BLaER1 (cell line): ENCODE measurements around the gene AHNAK.
A peak's percentile ranks its signal among the peaks of the same experiment; 100 is the strongest.

Experiments used
- H3K27ac ChIP-seq: shearing (Covaris generic); formaldehyde crosslinking; 2 replicates; pipeline ENCODE4 v1.8.1; 2022
- H3K27me3 ChIP-seq: shearing (Covaris generic); formaldehyde crosslinking; 2 replicates; pipeline ENCODE4 v1.8.1; 2022
- H3K36me3 ChIP-seq: shearing (Covaris generic); formaldehyde crosslinking; 2 replicates; pipeline ENCODE4 v1.8.1; 2022
- H3K4me1 ChIP-seq: shearing (Covaris generic); formaldehyde crosslinking; 2 replicates; pipeline ENCODE4 v1.8.1; 2022
- H3K4me2 ChIP-seq: shearing (Covaris generic); formaldehyde crosslinking; 2 replicates; pipeline ENCODE4 v1.8.1; 2022
- H3K4me3 ChIP-seq: shearing (Covaris generic); formaldehyde crosslinking; 2 replicates; pipeline ENCODE4 v1.8.1; 2022
- H3K9ac ChIP-seq: shearing (Covaris generic); formaldehyde crosslinking; 2 replicates; pipeline ENCODE4 v1.8.1; 2022
- H3K9me3 ChIP-seq: shearing (Covaris generic); formaldehyde crosslinking; 2 replicates; pipeline ENCODE4 v1.8.1; 2022
- H4K20me1 ChIP-seq: shearing (Covaris generic); formaldehyde crosslinking; 2 replicates; pipeline ENCODE4 v1.8.1; 2022
- Cebpa-rat ChIP-seq: shearing (Covaris generic); IDR thresholded peaks from 2 replicates; pipeline ENCODE4 v1.8.1; 2022

AHNAK gene

DNA sequence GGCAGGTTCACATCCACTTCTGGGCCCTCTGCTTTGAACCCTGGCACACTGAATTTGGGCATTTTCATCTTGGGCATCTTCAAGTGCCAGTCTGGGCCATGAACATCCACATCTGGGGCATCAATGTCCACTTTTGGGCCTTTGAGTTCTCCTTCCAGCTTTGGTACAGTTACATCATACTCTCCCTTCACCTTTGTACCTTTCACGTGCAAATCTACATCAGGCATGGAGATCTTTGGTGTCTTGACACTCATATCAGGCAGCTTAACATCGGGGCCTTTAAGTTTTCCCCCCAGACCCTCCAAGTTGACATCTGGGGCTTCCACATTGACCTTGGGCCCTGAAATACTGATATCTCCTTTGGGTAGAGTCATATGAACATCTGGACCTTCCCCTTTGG is 14.5 kb downstream of the AHNAK start:
- Histone ChIP-seq H3K9ac (no peak overlapping the region), H3K36me3 (no peaks in the 10 kb centered on the region), H3K27ac (no peak overlapping the region), H3K4me3 (no peak overlapping the region), H4K20me1 (no peaks in the 10 kb centered on the region), H3K4me1 (0 out of 2 replicates have a peak, but pooled peaks cover 11% of the 10 kb centered on the region), H3K4me2 (no peak overlapping the region), H3K27me3 (no peaks in the 10 kb centered on the region), H3K9me3 (no peaks in the 10 kb centered on the region)
- TF ChIP-seq Cebpa-rat: no peak

DNA sequence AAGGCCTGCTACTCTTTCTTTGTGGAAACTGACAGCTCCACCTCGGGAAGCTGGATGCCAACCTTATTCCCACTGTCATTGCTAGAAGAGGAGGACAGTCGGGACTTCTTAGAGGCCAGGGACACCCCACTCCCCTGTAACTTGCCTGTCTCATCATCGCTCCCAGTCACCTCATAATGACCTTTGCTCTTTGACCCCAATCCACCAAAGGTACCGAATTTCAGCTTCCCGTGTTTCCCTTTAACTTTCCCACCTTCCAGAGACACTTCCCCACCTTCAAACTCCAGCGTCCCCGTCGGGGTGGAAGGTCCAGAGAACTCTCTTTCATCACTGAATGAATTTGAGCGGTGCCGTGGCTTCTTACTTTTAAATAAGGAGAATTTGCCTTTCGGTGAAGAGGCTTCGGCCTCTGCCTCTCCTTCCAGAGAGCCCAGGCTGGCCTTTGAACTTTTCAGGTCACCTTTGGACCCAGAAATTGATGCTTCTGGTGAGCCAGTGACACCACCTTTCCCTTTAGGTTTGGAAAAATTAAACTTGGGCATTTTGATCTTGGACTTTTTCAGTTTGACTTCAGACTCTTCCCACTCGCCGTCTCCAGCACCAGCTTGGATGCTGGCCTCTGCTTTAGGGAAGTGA is 29.8 kb downstream of the AHNAK start:
- Histone ChIP-seq H3K9me3 (no peaks in the 10 kb centered on the region), H3K27ac (no peak overlapping the region), H4K20me1 (no peaks in the 10 kb centered on the region), H3K9ac (no peak overlapping the region), H3K27me3 (no peaks in the 10 kb centered on the region), H3K4me3 (no peak overlapping the region), H3K4me2 (no peak overlapping the region), H3K4me1 (peaks cover 13% of the 10 kb centered on the region), H3K36me3 (no peaks in the 10 kb centered on the region)
- no peak for TF ChIP-seq Cebpa-rat

DNA sequence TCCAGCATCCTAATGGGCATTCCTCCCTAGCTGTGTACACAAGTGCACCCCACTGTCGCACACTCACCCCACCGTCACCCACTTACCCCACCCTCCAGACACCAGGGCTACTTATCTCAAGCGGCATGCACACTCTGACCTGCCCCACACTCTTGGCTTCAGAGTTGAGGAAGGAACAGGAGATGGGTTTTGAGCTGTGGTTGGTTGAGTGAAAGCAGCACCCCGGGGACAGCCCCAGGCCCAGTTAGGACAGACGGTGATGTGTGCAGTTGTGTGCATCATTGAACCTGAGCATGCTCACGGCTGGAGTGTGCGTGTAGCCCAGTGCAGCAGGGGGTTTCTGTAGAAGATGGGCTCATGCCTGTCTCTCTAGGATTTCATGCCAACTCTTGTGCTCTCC is 32.5 kb downstream of the AHNAK start:
- Histone ChIP-seq H3K4me3 (no peak overlapping the region), H3K9me3 (no peaks in the 10 kb centered on the region), H3K4me1 (peaks cover 13% of the 10 kb centered on the region), H3K27ac (no peak overlapping the region), H3K27me3 (no peaks in the 10 kb centered on the region), H3K4me2 (peak overlapping the region; percentile 11; the same call in 1 of the 2 replicates), H3K36me3 (no peaks in the 10 kb centered on the region), H4K20me1 (no peaks in the 10 kb centered on the region), H3K9ac (no peak overlapping the region)
- TF ChIP-seq Cebpa-rat: no peak

DNA sequence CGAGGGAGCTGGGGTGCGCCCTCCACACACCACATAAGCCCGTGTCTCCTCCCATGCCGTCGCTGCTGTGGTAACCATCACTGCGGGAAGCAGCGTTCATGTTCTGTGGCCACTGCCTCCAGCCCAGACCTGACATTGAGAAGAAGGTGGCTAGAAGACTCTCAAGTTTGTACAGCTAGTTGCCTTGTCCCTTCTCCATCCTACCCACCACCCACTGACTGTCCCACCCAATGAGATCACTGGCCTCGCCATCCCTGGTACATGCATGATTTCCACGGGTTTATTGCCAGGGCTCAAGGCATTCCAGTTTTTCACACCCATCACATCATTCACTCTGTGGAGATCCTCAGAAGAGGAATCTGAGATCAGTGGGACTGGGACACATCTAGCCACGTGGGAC is 33.0 kb downstream of the AHNAK start:
- H3K27me3 ChIP-seq: no peaks in the 10 kb centered on the region
- H3K4me3 ChIP-seq: no peak overlapping the region
- H3K9ac ChIP-seq: no peak overlapping the region
- no peak overlapping the region for H3K4me2 ChIP-seq
- no peak overlapping the region for H3K27ac ChIP-seq
- H3K9me3 ChIP-seq: no peaks in the 10 kb centered on the region
- TF ChIP-seq Cebpa-rat: no peak
- H3K36me3 ChIP-seq: no peaks in the 10 kb centered on the region
- no peaks in the 10 kb centered on the region for H4K20me1 ChIP-seq
- peaks cover 13% of the 10 kb centered on the region for H3K4me1 ChIP-seq

DNA sequence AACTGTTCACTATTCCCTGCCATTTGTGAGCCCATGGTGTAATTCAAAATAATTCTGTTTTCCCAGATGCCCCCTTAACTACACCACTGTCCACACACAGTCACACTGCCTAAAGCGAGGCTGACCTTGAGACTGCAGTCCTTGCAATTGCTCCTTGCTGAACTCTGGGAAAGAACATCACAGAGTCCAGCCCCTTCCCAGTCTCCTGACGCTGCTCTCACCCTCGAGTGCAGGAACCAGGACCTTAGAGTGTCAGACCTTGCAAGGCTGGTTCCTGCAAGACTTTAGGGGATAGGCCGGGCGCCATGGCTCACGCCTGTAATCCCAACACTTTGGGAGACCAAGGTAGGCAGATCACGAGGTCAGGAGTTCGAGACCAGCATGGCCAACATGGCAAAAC is 33.6 kb downstream of the AHNAK start:
- H3K27me3 ChIP-seq: no peaks in the 10 kb centered on the region
- H3K9ac ChIP-seq: no peak overlapping the region
- H4K20me1 ChIP-seq: no peaks in the 10 kb centered on the region
- H3K4me1 ChIP-seq: peaks cover 13% of the 10 kb centered on the region
- no peak overlapping the region for H3K27ac ChIP-seq
- no peaks in the 10 kb centered on the region for H3K36me3 ChIP-seq
- H3K4me2 ChIP-seq: no peak overlapping the region
- H3K9me3 ChIP-seq: no peaks in the 10 kb centered on the region
- TF ChIP-seq Cebpa-rat: no peak
- H3K4me3 ChIP-seq: no peak overlapping the region

DNA sequence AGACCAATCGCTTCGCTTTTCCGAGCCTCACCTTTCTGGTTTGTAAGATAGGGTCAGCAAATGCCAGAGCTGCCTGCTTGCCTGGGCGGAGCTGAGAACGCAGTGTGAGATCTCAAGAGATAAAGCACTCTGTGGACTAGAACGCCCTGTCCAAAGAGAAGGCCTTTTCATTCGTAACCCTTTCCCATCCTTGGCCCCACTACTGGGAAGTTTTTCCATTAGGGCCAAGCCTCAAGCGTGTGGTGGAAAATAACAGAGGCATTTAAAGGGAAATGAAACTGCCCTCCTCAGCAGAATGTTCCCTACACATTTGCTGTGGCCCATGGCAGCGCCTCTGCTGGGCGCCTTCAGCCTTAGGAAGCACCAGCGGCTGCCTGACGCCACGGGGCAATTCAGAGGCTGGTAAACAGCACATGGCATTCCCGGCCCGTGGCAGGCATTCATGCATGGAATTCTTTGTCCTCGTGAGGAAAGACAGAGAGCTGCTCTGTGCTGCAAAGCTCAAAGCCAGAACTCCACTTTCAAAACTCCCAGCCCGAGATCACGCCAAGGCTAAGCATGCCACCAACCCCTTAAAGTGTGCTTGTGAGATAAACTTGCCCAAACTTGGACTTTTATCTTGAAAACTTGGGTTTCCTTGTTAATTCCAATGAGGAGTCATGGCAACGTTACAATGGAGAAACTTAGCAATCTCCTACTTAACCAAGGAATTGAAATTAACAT is 38.1 kb downstream of the AHNAK start:
- Histone ChIP-seq H3K27me3 (no peaks in the 10 kb centered on the region), H4K20me1 (no peaks in the 10 kb centered on the region), H3K4me1 (0 out of 2 replicates have a peak, but pooled peaks cover 5% of the 10 kb centered on the region), H3K9ac (no peak overlapping the region), H3K4me3 (no peak overlapping the region), H3K4me2 (no peak overlapping the region), H3K9me3 (no peaks in the 10 kb centered on the region), H3K36me3 (no peaks in the 10 kb centered on the region), H3K27ac (no peak overlapping the region)
- no peak for TF ChIP-seq Cebpa-rat

DNA sequence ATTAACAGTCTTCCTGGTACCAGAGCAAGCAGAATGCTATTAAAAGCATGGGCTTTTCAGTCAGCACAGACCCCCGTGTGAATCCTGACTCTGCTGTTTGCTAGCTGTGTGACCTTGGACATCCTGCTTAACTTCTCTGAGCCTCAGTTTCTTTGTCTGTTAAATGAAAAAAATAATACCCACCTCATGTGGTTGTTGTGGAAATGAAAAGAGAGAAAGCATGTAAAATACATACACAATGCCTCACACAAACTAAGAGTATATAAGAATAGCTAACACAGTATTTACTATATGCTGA is 39.5 kb downstream of the AHNAK start:
- Histone ChIP-seq H3K27ac (no peak overlapping the region), H3K4me2 (no peak overlapping the region), H4K20me1 (no peaks in the 10 kb centered on the region), H3K27me3 (no peaks in the 10 kb centered on the region), H3K9ac (no peak overlapping the region), H3K4me3 (no peak overlapping the region), H3K4me1 (no peaks in the 10 kb centered on the region), H3K36me3 (no peaks in the 10 kb centered on the region), H3K9me3 (no peaks in the 10 kb centered on the region)
- TF ChIP-seq Cebpa-rat: no peak

DNA sequence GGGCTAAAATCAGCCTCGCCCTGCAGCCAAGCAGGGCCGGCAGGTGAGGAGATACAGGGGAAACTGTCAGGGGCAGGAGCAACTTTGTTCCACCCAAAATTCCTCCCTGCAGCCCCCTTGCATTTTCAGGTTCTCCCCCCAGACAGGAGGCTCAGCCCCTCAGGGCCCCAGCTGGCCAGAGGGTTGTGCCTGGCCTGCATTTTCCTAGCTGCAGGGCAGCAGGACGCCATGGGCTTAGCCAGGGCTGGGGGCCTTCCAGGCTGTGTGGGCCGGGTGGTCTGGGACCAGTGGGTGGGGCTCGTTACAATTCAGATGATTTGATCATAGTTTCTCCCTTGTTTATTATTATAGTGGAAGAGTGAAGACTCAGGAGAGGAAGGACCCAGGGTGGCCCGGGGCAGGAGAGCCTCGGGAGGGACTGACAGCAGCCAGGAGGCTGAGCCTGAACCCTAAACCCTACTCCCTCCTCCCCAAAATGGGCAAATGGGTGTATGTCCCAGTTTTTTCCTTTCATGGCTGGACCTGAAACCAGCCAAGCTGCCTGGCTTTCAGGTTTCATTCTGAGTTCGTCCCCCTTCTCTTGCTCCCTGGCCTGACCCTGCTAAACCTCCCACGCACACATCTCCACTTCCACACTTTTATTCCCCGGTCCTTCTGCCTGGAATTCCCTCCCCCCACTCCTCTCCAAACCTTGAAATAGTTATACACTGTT is 40.0 kb downstream of the AHNAK start:
- H3K9ac ChIP-seq: no peak overlapping the region
- no peak overlapping the region for H3K4me2 ChIP-seq
- no peaks in the 10 kb centered on the region for H3K9me3 ChIP-seq
- H3K27ac ChIP-seq: no peak overlapping the region
- TF ChIP-seq Cebpa-rat: no peak
- H3K4me3 ChIP-seq: no peak overlapping the region
- no peaks in the 10 kb centered on the region for H3K27me3 ChIP-seq
- no peaks in the 10 kb centered on the region for H3K4me1 ChIP-seq
- H4K20me1 ChIP-seq: no peaks in the 10 kb centered on the region
- H3K36me3 ChIP-seq: no peaks in the 10 kb centered on the region

DNA sequence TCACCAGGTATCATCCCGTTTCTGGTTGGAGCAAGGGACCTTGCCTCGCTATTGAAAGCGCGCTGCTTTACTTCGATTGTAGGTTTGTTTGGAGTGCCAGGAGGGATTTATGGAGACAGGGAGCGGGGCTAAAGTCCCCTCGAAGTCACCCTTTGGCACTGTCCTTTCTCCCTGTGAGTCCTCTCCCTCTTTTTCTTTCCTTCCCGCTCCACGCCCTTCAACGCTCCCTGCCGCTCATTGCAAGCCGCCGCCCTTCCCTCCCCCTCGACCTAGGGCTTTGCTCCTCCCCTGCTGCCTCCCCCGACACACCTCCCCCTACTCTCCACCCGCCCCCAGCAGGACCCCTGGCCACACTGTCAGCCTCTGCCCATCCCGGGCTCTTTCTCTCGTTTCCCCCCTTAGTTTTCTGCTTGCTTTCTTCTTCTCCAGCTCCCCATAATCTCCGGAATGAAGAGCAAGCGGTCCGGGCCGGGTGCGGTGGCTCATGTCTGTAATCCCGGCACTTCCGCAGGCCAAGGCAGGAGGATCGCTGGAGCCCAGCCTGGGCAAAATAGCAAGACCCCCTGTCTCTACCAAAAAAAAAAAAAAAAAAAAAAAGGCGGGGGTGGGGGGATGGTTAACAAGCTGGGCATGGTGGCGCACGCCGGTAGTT is 41.0 kb downstream of the AHNAK start:
- no peak overlapping the region for H3K4me3 ChIP-seq
- H3K27ac ChIP-seq: no peak overlapping the region
- no peak overlapping the region for H3K4me2 ChIP-seq
- H3K9me3 ChIP-seq: no peaks in the 10 kb centered on the region
- no peak overlapping the region for H3K9ac ChIP-seq
- no peaks in the 10 kb centered on the region for H3K27me3 ChIP-seq
- no peaks in the 10 kb centered on the region for H4K20me1 ChIP-seq
- TF ChIP-seq Cebpa-rat: no peak
- H3K36me3 ChIP-seq: no peaks in the 10 kb centered on the region
- no peaks in the 10 kb centered on the region for H3K4me1 ChIP-seq

DNA sequence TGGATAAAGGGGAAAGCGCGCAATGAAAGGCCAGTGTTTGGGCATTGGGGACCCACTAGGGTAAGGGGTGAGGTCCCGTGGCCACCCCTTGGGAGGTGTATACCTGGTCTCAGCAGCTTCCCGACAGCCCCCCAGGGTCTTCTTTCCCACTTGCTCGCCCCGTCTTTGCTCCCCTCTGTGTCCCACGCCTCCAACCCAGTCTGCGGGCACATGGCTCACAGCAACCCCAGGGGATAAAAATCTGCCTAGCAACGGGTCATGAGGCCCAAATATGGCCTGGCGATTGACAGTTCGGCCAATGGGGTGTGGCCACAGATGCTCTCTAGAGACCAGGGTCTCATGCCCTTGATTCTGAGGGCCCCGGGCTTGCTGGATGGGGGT is 41.6 kb downstream of the AHNAK start:
- H3K9ac ChIP-seq: no peak overlapping the region
- no peak overlapping the region for H3K4me2 ChIP-seq

More for the DNA sequence above, 41.6 kb downstream of the AHNAK start:
- Histone ChIP-seq H3K4me1 (no peaks in the 10 kb centered on the region), H3K9me3 (no peaks in the 10 kb centered on the region), H4K20me1 (no peaks in the 10 kb centered on the region), H3K4me3 (no peak overlapping the region), H3K36me3 (no peaks in the 10 kb centered on the region), H3K27ac (no peak overlapping the region), H3K27me3 (no peaks in the 10 kb centered on the region)
- TF ChIP-seq Cebpa-rat: no peak
